Testis (tissue), 3 donors: ENCODE data around the gene KCTD15. TPM values are rescaled to one million over a fixed set of nuclear protein-coding genes. Genes with fewer than 3 reads are reported as not detected.
A peak's percentile ranks its signal among the peaks of the same experiment; 100 is the strongest.

Experiments
- DNase-seq: peaks from one replicate; pipeline ENCODE4 v3.0.0-alpha.2; 2019
- H3K27ac ChIP-seq, 2 donors: fragments of 200-600 bp; sonication (generic); one replicate each; pipeline ENCODE4 v1.5.1; 2019
- H3K27me3 ChIP-seq: fragments of 200-600 bp; sonication (generic); one replicate; pipeline ENCODE4 v1.5.1; 2019
- H3K36me3 ChIP-seq: fragments of 200-600 bp; sonication (generic); one replicate; pipeline ENCODE4 v1.5.1; 2017; ENCODE audit warnings: low read depth; ENCODE audit errors: missing control alignments
- H3K4me1 ChIP-seq: fragments of 200-600 bp; sonication (generic); one replicate; pipeline ENCODE4 v1.5.1; 2019
- H3K4me3 ChIP-seq, 2 donors: fragments of 200-600 bp; sonication (generic); one replicate each; pipeline ENCODE4 v1.5.1; 2017 to 2019
- H3K9me3 ChIP-seq: fragments of 200-600 bp; sonication (generic); one replicate; pipeline ENCODE4 v1.5.1; 2017
- POLR2A ChIP-seq: fragments of 450-650 bp; IDR thresholded peaks from one replicate; pipeline ENCODE4 v1.6.1; 2017; ENCODE audit warnings: antibody characterized with exemption, mild to moderate bottlenecking, moderate library complexity
- WGBS, 2 donors: methylation state at CpG; one replicate each; pipeline ENCODE4 v1.1.5; 2018; 5-methylcytosine and 5-hydroxymethylcytosine counted together
- intact Hi-C: fragments of 100-400 bp; cut with DNase I; formaldehyde crosslinking; loops from one replicate; pipeline ENCODE4 v1.15.1; 2023; ENCODE audit warnings: low total_unique reads
- polyA plus RNA-seq: library from polyadenylated mRNA; stranded (reverse); fragments of 350-450 nt; fragmentation: Illumina TruSeq; extraction: RNeasy Lipid Tissue Mini Kit (QIAGEN cat#74804); gene quantifications from one replicate; pipeline ENCODE4 v1.2.3, GENCODE V29; 2014; ENCODE audit warnings: low read depth, low replicate concordance; ENCODE audit not compliant: insufficient read depth
- total RNA-seq, 2 donors: library from RNA; depleted of rRNA; stranded (reverse); fragments of >200 nt; gene quantifications; one replicate each; pipeline ENCODE4 v1.2.3, GENCODE V29; 2016
- TF ChIP-seq, protein P1 (sequence below), 3 experiments: fragments of 450-650 bp in 2 of 3; fragments of 200-600 bp in 1 of 3; sonication (generic) in 1 of 3; IDR thresholded peaks; one replicate each; pipeline ENCODE4 v1.5.1; 2016 to 2019; ENCODE audit warnings: antibody characterized with exemption in 3 of 3, mild to moderate bottlenecking in 2 of 3, moderate library complexity in 1 of 3

The KCTD15 gene
- total and polyA plus RNA-seq, 3 donors from 2014 or later = 26.3 to 110 (median 61.9) TPM

DNA sequence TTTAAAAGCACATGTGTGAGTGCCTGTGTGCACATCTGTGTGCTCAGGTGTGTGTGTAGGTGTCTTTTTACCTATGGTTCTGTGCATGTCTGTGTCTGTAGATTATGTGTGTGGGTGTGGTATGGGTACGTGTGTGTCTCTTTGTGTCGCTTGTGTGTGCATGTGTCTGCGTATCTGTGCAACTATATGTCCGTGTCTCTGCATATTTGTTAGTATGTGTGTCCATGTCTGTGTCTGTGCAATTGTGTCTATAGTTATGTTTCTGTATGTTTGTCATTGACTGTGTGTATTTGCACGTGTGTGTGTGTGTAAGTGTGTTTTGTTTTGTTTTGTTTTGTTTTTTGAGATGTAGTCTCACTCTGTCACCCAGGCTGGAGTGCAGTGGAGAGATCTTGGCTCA is 7.3 kb upstream of the KCTD15 start:
- WGBS, 2 donors = 72 to 78% methylated on average over 5 of the region's 5 CpGs
- intact Hi-C loops = loop anchor here (10.0 kb wide), 1 partner anchor 205 kb away; no protein-coding TSS in a partner anchor
- TF ChIP-seq, protein P1, sequence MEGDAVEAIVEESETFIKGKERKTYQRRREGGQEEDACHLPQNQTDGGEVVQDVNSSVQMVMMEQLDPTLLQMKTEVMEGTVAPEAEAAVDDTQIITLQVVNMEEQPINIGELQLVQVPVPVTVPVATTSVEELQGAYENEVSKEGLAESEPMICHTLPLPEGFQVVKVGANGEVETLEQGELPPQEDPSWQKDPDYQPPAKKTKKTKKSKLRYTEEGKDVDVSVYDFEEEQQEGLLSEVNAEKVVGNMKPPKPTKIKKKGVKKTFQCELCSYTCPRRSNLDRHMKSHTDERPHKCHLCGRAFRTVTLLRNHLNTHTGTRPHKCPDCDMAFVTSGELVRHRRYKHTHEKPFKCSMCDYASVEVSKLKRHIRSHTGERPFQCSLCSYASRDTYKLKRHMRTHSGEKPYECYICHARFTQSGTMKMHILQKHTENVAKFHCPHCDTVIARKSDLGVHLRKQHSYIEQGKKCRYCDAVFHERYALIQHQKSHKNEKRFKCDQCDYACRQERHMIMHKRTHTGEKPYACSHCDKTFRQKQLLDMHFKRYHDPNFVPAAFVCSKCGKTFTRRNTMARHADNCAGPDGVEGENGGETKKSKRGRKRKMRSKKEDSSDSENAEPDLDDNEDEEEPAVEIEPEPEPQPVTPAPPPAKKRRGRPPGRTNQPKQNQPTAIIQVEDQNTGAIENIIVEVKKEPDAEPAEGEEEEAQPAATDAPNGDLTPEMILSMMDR (IDR thresholded peaks at IDR 0.05) = no peak
- TF ChIP-seq POLR2A = no peak
- Histone ChIP-seq H3K27ac (no peak overlapping the region), H3K4me1 (peaks cover 17% of the 10 kb centered on the region), H3K27me3 (no peaks in the 10 kb centered on the region), H3K4me3 (no peak overlapping the region), H3K9me3 (no peaks in the 10 kb centered on the region), H3K36me3 (no peaks in the 10 kb centered on the region)
- DNase-seq = no peak

DNA sequence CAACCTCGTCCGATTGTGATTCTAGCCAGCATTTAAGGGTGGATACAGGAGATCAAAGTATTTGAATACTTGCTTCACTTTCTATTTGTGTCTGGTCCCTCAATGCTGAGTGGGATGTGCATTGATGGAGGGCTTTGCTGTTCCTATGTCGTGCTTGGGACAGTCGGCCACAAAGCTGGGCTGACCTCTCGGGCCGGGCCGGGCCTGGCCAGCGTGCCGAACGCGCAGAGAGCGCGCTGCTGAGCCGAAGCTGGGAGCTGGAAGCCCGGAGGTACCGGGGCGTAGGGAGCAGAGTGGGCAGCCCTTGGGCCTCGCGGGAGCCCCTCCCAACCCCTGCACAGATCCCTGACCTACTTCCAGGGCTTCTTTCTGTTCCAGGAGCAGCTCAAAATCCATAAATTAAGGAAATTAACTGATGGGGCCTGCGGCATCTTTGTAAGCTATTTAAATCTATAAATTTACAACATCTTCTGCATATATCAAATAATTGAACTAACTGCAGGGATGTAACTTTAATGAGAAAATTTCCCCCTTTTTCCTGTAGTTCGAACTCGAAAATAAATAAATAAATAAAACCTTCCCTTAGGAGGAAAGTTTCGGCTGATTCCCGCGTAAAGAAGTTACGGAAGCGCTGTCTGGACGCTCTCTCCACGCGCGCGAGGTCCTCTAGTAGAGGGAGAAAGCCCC is 1.8 kb upstream of the KCTD15 start:
- intact Hi-C loops = no loop called here
- TF ChIP-seq POLR2A = no peak
- TF ChIP-seq, protein P1 (IDR thresholded peaks at IDR 0.05) = no peak
- Histone ChIP-seq H3K36me3 (no peaks in the 10 kb centered on the region), H3K4me1 (peaks cover 28% of the 10 kb centered on the region), H3K27me3 (no peaks in the 10 kb centered on the region), H3K4me3 (peak overlapping the region; percentile 70 to 81), H3K27ac (peak overlapping the region; percentile 76 to 96), H3K9me3 (no peaks in the 10 kb centered on the region)
- DNase-seq = no peak
- WGBS, 2 donors = 5 to 6% methylated on average over 29 to 32 of the region's 32 CpGs

DNA sequence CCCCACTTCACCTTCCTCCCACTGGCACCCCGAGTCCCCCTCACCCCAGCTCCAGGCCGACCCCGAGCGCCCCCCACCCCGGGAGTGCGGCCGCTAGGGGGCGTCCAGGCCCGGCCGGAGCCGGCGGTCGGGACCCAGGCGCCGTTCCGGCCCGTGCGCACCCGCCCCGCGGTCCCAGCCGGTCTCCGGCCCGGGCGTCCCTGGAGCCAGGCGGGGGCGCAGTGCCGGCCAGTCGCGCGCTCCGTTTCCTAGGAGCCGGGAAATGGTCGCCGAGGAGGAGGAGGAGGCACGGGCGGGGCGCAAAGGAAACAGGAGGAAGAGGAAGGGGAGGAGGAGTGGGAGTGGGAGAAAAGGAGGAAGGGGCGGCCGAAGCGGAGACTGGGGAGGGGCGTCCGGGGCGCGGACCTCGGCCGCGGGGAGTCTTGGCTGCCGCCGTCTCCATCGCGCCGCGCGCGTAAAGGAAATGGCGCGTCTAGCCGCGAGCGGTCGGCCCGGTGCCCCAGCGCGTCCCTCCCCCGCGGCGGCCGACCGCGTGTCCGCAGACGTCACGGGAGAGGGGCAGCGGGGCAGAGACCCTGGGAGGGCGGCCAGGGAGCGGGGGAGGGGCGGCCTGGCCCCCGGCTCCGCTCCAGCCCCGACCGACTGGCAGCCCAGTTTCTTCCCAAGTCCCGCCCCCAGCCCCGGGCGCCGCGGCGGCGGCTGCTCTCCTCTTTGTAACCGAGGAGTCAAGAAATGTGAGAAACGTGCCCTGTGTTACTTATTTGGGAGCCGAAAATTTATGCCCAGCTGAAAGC is 1.1 kb upstream of the KCTD15 start:
- WGBS, 2 donors = 0 to 2% methylated on average over 44 to 92 of the region's 92 CpGs
- H3K36me3 ChIP-seq = no peaks in the 10 kb centered on the region
- peak; percentile 77 for DNase-seq
- H3K4me1 ChIP-seq = peaks cover 28% of the 10 kb centered on the region
- no peaks in the 10 kb centered on the region for H3K27me3 ChIP-seq
- peak overlapping the region; percentile 76 to 96 for H3K27ac ChIP-seq
- no peaks in the 10 kb centered on the region for H3K9me3 ChIP-seq
- TF ChIP-seq POLR2A = no peak
- TF ChIP-seq, protein P1 (IDR thresholded peaks at IDR 0.05) = peak; percentile 79 to 87 (median 85)
- intact Hi-C loops = no loop called here
- H3K4me3 ChIP-seq = peak overlapping the region; percentile 70 to 81

DNA sequence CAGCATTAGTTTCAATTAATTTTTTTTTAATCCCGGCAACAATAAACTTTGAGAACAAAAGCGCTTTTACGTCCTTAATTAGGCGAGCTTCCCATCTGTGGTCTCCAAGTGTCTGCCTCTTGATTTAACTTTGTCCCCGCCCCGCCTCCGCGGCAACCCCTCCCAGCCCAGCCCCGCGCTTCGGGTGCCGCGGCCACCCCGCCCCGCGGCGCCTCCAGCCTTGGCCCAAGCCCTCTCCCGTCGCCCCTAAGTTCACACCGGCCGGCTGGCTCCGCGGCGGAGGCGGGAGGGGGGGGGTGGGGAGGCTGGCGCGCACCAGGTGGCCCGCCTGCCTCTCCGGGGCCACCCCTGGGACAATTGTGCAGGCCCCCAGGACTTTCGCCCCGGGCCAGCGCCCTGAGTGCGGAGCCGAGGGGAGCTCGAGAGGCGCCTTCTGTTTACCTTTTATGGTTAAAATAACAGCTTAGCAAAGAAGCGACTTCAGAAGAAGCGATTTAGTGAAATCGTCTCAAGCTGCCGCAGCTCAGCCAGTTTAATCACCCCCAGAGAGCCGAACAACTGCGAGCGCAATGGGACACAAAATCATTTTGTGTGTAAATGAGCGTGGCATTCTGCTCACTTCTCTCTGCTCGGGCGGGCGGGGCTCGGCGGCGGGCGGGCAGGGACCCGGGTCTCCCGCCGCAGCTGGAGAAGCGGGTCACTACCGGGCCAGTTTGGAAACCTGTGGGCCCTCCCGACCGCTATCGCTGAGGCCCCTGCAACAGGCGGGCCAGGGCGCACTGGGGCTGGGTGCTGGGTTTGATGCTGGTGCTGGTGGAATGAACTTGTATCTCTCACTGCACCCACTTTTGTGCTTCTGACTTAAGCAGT is 1.4 kb downstream of the KCTD15 start:
- H3K4me1 ChIP-seq = peaks cover 13% of the 10 kb centered on the region
- no peaks in the 10 kb centered on the region for H3K9me3 ChIP-seq
- 4 to 8% methylated on average over 50 to 57 of the region's 61 CpGs for WGBS, 2 donors
- DNase-seq = peak; percentile 66
- no peaks in the 10 kb centered on the region for H3K27me3 ChIP-seq
- H3K27ac ChIP-seq = peak overlapping the region; percentile 87 to 96
- H3K36me3 ChIP-seq = no peaks in the 10 kb centered on the region
- TF ChIP-seq, protein P1 (IDR thresholded peaks at IDR 0.05) = no peak
- no peak for TF ChIP-seq POLR2A
- intact Hi-C loops = no loop called here
- peak overlapping the region; percentile 70 to 81 for H3K4me3 ChIP-seq
